ENCODE data around the gene TRIM15. TPM values are rescaled to one million over a fixed set of nuclear protein-coding genes. Genes with fewer than 3 reads are reported as not detected.

TRIM15 gene
- total and polyA plus RNA-seq, 2 donors (not counting 3 experiments of a cell fraction or from before 2014, with no cell fraction given) = not detected

GRCh38 chr6:30149858-30150550 is 13.3 kb upstream of the TRIM15 start:
- FAIRE-seq (no peak), DNase-seq (ENCODE audit: low read depth, low spot score) (no peak)
- no peak overlapping the region for H3K27ac ChIP-seq (ENCODE audit: insufficient read depth, low read depth, low read length)
- no peak overlapping the region for H3K4me3 ChIP-seq (replicated peaks in 1 of 3; ENCODE audit: insufficient read depth in 1 of 3, low read depth in 1 of 3, low read length in 3 of 3)
- no peaks in the 10 kb centered on the region for H3K4me1 ChIP-seq (ENCODE audit: control insufficient read depth, extremely low read depth, insufficient read depth, low read length)
- H3K9me3 ChIP-seq (replicated peaks; ENCODE audit: control insufficient read depth, insufficient read depth, low read length) = no peaks in the 10 kb centered on the region
- POLR2A ChIA-PET = no interaction called here
- no peak overlapping the region for H2AFZ ChIP-seq (ENCODE audit: low read depth, low read length)
- no TSS peak for BruUV-seq (replicated peaks)
- H3K9me1 ChIP-seq (replicated peaks; ENCODE audit: control insufficient read depth, extremely low read depth, insufficient read depth, low read length) = no peaks in the 10 kb centered on the region
- TF ChIP-seq FOS (IDR thresholded peaks at IDR 0.05; ENCODE audit: borderline replicate concordance, insufficient read depth, low read length) = no peak
- no peak for TF ChIP-seq MAX (IDR thresholded peaks at IDR 0.05; ENCODE audit: insufficient read depth, insufficient read length)
- TF ChIP-seq, protein P1, sequence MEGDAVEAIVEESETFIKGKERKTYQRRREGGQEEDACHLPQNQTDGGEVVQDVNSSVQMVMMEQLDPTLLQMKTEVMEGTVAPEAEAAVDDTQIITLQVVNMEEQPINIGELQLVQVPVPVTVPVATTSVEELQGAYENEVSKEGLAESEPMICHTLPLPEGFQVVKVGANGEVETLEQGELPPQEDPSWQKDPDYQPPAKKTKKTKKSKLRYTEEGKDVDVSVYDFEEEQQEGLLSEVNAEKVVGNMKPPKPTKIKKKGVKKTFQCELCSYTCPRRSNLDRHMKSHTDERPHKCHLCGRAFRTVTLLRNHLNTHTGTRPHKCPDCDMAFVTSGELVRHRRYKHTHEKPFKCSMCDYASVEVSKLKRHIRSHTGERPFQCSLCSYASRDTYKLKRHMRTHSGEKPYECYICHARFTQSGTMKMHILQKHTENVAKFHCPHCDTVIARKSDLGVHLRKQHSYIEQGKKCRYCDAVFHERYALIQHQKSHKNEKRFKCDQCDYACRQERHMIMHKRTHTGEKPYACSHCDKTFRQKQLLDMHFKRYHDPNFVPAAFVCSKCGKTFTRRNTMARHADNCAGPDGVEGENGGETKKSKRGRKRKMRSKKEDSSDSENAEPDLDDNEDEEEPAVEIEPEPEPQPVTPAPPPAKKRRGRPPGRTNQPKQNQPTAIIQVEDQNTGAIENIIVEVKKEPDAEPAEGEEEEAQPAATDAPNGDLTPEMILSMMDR (IDR thresholded peaks at IDR 0.05; ENCODE audit: extremely low read depth in 1 of 2, insufficient read depth in 1 of 2, low read depth in 1 of 2, low read length in 2 of 2) = no peak
- TF ChIP-seq GATA2 (IDR thresholded peaks at IDR 0.05; ENCODE audit: insufficient read depth, insufficient read length, low read depth, low read length) = no peak
- no peak for TF ChIP-seq POLR2AphosphoS5 (IDR thresholded peaks at IDR 0.05; ENCODE audit: insufficient read depth, low read depth, low read length)
- TF ChIP-seq JUN (IDR thresholded peaks at IDR 0.05; ENCODE audit: borderline replicate concordance, insufficient read depth, insufficient read length, low read depth) = no peak
- TF ChIP-seq EZH2 (IDR thresholded peaks at IDR 0.05; ENCODE audit: borderline replicate concordance, low read depth, low read length, severe bottlenecking) = no peak
- no peak for TF ChIP-seq MYC (IDR thresholded peaks at IDR 0.05; ENCODE audit: low read depth, low read length)
- no peak for TF ChIP-seq POLR2A (IDR thresholded peaks at IDR 0.05; ENCODE audit: low read depth, low read length)
- no peak overlapping the region for H3K9ac ChIP-seq (replicated peaks; ENCODE audit: extremely low read depth, insufficient read depth, low read length)
- H3K36me3 ChIP-seq (ENCODE audit: control insufficient read depth in 2 of 2, extremely low read depth in 1 of 2, insufficient read depth in 2 of 2, low read length in 2 of 2) = no peaks in the 10 kb centered on the region
- no peaks in the 10 kb centered on the region for H3K79me2 ChIP-seq (ENCODE audit: control insufficient read depth, insufficient read depth, low read length)
- H3K4me2 ChIP-seq (ENCODE audit: insufficient read depth, low read length) = no peak overlapping the region
- intact Hi-C loops (cut with micrococcal nuclease) (no loop called here), dilution Hi-C loops (cut with MboI; ENCODE audit: extremely low pct_ligation_motif_present, low sequenced_read_pairs) (no loop called here)
- peaks cover 3 to 8% of the 10 kb centered on the region in 2 experiments for H3K27me3 ChIP-seq (ENCODE audit: control insufficient read depth in 2 of 2, insufficient read depth in 2 of 2, low read length in 2 of 2)
- CTCF ChIA-PET = no interaction called here
- no peaks in the 10 kb centered on the region for H4K20me1 ChIP-seq (replicated peaks; ENCODE audit: control insufficient read depth, extremely low read depth, insufficient read depth, low read length)

Data from endothelial cell of umbilical vein (primary cell).